Cerebellar cortex (tissue), 1 donor: ENCODE measurements around the gene DNM3.

Experiments
- DNase-seq: peaks from one replicate; pipeline ENCODE4 v3.0.0-alpha.2; 2015; ENCODE audit warnings: low spot score

The DNM3 gene

GRCh38 chr1:172456344-172456769 is 615.1 kb downstream of the DNM3 start:
- no peak for DNase-seq

DNA sequence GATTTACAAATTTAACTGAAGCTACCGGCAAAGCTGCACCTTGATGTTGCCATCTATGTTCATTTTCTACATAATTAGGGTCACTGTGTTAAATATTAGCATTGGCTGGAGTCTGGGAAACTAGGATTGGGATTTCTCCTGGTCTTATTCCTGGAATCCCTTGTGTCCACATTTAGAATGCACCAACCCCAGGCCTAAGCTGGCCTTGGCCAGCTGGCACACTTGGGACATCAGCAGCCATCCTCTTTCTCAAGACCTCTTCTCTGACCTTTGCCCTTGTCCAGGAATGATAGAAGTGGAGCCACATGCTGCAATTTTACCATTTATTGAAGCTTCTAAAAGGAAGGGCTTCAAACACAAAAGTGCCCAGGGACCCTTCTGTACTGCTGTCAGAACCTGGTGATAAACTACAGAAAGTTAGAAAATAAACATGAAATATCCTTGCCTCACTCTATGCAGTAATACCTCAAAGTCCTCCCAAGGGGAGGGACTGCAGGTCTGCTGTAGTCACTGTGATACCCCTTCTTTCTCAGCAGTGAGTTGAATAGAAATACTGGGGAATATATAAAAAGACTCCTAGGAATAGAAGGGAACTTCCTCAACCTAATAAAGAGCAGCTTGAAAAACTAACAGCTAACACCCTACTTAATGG is 616.3 kb downstream of the DNM3 start:
- DNase-seq, result no peak

- DNase-seq, result no peak
These were observed 618.9 kb downstream of the DNM3 start for GRCh38 chr1:172460177-172460576.

GRCh38 chr1:172460887-172461315 is 619.6 kb downstream of the DNM3 start:
- DNase-seq, result no peak
